Islet precursor cell (in vitro differentiated cells): ENCODE results near the gene DPEP2NB.
"Not testable (repeated sequence)": the region's sequence is repeated elsewhere in the genome, so short reads cannot be mapped to it uniquely, and the experiment has no call there.

Experiments used
- DNase-seq: peaks from one replicate; pipeline ENCODE4 v3.0.0-alpha.2; 2018

Gene DPEP2NB

DNA sequence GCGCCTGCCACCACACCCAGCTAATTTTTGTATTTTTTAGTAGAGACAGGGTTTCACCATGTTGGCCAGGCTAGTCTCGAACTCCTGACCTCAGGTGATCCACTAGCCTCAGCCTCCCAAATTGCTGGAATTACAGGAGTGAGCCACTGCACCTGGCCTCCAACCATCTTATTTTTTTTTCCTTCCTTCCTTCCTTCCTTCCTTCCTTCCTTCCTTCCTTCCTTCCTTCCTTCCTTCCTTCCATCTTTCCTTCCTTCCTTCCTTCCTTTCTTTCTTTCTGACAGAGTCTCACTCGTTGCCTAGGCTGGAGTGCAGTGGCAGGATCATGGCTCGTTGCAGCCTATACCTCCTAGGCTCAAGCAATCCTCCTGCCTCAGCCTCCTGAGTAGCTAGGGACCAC is 5.8 kb downstream of the DPEP2NB start:
- DNase-seq: not testable (repeated sequence)

- DNase-seq: no peak
Measured at GRCh38 chr16:68009157-68009735, 6.5 kb downstream of the DPEP2NB start.

DNA sequence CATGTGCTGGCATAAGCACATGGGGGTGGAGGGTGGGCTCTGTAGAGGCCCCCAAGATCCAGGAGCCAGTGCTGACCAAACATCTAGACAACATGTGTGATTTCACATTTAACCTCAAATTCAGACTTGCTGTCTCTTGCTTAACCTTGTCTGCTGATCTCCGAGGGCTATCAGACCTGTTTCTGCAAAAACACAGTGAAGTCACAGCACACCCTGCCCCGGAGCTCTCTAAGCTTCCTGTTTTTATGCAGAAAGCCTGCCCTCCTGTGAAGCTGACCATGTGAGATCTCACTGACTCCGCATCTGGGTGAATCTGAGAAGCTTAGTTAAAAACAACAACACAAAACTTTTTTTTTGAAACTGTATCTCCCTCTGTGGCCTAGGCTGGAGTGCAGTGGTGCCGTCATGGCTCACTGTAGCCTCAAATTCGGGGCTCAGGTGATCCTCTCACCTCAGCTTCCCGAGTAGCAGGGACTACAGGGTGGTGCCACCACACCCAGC is 9.9 kb downstream of the DPEP2NB start:
- peak; percentile 75 for DNase-seq

DNA sequence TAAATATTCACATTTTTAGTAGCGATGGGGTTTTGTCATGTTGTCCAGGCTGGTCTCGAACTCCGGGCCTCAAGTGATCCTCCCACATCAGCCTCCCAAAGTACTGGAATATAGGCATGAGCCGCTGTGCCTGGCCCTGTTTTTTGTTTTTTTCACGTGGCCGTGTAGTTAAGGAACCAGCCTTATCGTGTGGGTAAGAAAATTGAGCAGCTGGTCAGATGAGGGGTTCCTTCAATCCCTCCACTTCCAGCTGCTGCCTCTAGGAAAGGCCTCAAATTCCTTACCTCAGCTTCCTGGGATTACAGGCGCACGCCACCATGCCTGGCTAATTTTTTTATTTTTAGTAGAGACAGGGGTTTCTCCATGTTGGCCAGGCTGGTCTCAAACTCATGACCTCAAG is 10.5 kb downstream of the DPEP2NB start:
- no peak for DNase-seq

DNA sequence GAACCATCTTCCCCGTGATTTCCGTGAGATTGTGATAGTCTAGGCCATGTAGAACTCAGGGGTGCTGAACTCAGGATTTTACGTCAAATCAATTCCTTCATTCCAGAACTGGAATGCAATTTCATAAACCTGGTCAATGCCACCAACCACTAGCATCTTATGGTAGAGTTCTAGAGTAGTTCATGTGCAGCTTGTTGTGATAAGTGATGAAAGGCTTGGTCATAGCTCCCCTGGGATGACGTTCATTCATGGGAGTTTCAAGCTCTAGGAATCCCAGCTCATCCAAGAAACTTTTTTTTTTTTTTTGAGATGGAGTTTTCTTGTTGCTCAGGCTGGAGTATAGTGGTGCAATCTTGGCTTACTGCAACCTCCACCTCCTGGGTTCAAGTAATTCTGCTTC is 12.7 kb downstream of the DPEP2NB start:
- no peak for DNase-seq

GRCh38 chr16:68000450-68000849 is 15.3 kb downstream of the DPEP2NB start:
- no peak for DNase-seq

- no peak for DNase-seq
Measured at GRCh38 chr16:67999985-68000384, 15.7 kb downstream of the DPEP2NB start.

DNA sequence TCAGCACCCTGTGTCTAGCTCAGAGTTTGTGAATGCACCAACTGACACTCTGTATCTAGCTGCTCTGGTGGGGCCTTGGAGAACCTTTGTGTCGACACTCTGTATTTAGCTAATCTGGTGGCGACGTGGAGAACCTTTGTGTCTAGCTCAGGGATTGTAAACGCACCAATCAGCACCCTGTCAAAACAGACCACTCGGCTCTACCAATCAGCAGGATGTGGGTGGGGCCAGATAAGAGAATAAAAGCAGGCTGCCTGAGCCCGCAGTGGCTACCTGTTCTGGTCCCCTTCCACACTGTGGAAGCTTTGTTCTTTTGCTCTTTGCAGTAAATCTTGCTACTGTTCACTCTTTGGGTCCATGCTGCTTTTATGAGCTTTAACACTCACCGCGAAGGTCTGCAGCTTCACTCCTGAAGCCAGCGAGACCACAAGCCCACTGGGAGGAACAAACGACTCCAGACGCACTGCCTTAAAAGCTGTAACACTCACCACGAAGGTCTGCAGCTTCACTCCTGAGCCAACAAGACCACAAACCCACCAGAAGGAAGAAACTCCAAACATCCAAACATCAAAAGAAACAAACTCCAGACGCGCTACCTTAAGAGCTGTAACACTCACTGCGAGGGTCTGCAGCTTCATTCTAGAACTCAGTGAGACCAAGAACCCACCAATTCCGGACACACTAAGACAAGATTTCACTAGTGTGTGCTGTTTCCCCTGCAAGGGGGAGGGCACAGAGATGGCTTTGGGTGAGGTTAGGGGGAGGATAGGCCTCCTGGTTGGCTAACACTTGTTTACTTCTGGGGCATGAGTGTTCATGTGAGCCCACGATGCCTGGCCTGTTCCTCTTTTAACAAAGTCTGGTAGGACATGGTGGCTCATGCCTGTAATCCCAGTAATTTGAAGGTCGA is 16.7 kb downstream of the DPEP2NB start, which contains the start of gene DPEP2:
DPEP2 (minus strand) TSS at position 706 of the 910 bp plus-strand sequence. CDS start 6,272 bp downstream, outside the sequence.
- not testable (repeated sequence) for DNase-seq

GRCh38 chr16:67998231-67998778 is 17.4 kb downstream of the DPEP2NB start:
- not testable (repeated sequence) for DNase-seq

- DNase-seq: no peak
Measured at GRCh38 chr16:67996666-67997065, 19.0 kb downstream of the DPEP2NB start.

DNA sequence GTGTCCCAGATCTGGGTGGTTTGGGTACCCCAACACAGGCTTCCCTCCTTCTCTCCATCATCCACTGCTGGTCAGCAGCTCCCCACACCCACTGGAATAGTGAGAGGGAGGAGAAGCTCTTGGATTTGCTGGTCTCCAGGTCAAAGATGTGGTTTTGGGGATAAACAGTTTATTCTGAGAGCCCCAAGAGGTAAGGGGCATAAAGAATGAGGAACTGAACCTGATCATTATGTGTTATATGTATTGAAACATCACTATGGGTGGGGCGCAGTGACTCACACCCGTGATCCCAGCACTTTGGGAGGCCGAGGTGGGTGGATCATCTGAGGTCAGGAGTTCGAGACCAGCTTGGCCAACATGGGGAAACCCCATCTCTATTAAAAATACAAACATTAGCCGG is 20.3 kb downstream of the DPEP2NB start:
- DNase-seq: no peak

GRCh38 chr16:67994040-67994408 is 21.7 kb downstream of the DPEP2NB start:
- DNase-seq: not testable (repeated sequence)

DNA sequence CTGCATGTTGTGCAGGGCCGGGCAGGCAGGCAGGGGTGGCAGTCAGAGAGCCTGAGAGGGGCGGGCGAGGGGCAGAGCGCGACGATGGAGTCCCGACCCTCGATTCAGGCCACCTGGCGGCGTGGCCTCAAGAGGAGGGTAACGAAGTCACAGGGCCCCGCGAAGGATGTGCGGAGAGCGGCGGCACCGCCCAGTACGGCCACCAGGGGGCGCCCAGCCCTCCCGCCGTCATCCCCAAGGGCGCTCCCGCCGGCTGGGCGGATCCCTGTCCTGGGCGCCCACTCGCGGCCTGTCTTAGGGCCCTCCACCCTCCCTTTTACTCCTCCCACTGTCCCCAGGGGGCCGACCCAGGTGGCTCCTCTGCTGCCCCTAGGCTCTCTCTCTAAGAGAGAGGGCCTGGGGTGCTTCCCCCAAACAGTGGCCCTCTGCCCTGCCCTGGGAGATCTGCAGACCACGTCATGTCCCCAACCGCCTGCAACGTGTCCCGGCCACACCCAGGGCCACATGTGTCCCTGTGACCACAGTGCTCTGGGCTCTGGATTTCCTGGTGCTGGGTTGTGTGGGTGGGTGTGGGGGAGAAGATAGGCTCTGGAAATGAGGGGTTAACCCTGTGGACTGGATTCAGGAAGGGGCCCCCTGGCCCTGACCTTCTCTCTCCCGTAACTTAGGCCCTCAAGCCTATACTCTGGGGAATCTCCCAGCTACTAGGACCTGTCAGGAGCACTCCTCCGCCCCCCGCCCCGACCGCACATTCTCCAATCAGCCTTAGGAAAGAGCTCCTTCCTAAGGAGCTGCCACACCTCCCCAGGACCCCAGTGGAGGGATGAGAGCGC is 22.3 kb downstream of the DPEP2NB start:
- DNase-seq: peak; percentile 88

DNA sequence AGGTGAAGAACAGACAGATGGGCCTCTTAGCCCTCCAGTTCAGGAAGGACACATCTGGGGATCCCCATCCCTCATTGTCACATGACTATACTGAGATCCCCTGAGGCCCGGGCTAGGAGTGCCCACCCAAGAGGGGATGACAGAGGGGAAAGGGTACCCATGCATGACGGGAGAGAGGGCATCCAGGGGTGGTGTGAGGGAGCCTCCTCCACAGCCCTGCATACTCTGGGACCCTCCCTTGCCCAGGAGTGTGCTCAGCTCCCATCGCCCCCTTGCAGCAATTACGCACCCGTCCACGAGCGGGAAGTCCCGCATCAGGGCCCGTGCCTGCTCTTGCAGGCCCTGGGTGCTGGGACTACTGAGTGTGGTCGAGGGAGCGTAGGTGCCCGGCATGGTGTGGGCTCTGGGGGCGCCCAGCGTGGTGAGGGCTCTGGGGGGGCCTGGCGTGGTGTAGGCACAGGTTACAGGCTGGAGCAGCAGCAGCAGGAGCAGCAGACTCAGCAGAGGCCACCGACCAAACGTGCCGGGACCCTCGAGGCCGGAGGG is 23.0 kb downstream of the DPEP2NB start:
- no peak for DNase-seq

GRCh38 chr16:67990018-67990386 is 25.7 kb downstream of the DPEP2NB start:
- no peak for DNase-seq

DNA sequence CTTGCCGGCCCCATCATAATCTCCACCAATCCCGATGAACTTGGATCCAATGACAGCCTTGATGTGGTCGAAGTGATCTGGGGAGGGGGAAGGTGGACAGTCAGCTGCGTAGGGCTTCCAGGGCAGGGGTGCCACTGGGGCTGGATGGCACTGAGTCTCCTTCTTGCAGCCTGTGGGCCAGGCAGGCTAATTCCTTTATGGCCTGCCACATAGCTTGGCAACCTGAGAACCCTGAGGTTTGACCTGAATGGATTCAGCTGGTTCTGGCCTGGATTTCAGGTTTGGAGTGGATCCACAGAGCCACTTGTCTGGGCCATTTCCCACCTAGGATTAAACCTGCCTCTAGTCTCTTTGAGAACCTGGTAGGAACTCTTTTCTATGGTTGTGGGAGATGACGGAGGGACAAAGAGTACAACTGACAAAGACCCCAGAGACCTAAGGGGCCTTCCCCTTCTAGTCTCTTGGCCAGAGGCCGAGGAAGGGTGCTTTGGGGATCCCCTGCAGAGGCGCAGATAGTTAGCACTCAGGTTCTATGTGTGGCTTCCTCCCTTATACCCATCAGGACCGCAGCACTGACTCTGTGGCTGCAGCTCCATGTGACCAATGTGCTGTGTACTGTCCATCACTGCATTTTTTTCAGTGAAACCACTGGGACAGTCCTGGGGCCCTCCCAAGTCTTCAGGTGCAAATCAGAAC is 26.2 kb downstream of the DPEP2NB start:
- no peak for DNase-seq

DNA sequence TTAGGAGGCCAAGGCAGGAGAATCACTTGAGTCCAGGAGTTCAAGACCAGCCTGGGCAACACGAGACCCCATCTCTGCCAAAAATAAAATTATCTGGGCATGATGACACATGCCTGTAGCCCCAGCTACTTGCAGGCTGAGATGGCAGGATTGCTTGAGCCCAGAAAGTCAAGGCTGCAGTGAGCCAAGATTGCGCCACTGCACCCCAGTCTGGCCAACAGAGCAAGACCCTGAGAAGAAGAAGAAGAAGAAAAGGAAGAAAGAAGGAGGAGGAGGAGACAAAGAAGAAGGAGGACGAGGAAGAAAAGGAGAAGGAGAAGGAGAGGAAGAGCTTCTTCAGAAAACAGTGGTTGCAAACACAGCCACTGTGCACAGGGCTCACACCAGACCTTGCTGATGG is 27.0 kb downstream of the DPEP2NB start:
- DNase-seq: no peak

GRCh38 chr16:67987460-67988160 is 28.1 kb downstream of the DPEP2NB start:
- peak; percentile 88 for DNase-seq

DNA sequence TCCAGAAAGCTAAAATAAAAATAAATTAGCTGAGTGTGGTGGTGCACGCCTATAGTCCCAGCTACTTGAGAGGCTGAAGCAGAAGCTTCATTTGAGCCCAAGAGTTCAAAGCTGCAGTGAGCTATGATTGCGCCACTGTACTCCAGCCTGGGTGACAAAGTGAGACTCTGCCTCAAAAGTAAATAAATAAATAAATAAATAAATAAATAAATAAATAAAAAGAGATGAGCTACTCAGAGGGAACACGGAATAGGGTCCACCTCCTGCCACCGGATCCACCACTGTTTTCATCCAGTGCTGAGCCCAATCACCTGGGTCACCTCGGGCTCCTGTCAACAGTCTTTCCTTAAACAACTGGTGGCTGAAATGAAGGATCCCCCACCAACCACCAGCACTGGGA is 28.8 kb downstream of the DPEP2NB start:
- DNase-seq: no peak

DNA sequence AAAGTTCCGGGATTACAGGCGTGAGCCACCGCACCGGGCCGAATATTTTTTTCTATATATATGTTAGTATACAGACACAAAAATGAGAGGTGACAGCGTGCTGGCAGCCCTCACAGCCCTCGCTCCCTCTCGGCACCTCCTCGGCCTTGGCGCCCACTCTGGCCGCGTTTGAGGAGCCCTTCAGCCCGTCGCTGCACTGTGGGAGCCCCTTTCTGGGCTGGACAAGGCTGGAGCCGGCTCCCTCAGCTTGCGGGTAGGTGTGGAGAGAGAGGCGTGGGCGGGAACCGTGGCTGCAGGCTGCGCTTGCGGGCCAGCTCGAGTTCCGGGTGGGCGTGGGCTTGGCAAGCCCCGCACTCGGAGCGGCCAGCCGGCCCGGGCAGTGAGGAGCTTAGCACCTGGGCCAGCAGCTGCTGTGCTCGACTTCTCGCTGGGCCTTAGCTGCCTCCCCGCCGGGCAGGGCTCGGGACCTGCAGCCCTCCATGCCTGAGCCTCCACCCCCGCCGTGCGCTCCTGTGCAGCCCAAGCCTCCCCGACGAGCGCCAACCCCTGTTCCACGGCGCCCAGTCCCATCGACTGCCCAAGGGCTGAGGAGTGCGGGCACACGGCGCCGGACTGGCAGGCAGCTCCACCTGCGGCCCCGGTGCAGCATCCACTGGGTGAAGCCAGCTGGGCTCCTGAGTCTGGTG is 33.6 kb downstream of the DPEP2NB start:
- DNase-seq: no peak
